Measurements from ENCODE around the gene VSTM2B. TPM values are rescaled to one million over a fixed set of nuclear protein-coding genes. Genes with fewer than 3 reads are reported as not detected.

VSTM2B gene
- total RNA-seq, 2 experiments from 2014 or later = not detected

DNA sequence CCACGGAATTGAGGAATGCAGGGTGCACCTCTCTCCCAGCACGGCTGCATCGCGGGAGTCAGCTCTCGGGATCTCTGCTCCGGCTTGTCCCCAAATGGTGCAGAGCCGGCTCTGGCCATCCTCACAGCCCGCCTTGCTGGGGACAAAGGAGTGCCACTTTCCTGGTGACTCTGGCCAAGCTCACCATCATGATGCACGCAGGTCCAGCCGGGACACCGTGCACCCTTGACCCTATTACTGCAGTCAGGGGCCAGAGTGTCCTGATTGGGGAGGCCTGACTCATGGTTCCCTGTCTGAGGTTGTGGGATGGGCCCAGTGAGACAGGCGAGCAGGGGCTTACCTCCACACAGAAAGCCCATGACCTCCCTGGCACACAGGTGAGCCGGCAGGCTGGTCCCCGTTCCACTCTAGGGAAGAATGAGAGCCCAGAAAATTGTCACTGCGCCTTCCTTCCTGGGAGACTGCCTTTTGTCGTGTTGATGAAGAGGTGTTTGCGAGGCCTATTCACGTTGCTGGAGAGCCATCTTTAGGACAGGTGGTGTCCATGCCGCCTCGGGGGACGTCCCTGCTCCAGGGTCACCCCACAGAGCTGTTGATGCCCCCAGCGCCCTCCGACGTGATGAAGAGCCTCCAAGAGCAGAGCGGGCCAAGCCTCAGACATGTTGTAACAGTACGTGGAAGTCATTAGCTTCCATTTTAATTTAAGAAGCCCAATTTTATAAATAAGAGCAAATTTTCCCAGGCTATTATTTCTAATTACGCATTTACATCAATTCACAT is 18.5 kb upstream of the VSTM2B start:
- Histone ChIP-seq H3K9me2 (ENCODE audit: insufficient read depth, low read length) (no peaks in the 10 kb centered on the region), H3K36me3 (ENCODE audit: insufficient read depth, low read length) (no peaks in the 10 kb centered on the region), H2AFZ (ENCODE audit: low read length) (no peak overlapping the region), H4K20me1 (ENCODE audit: insufficient read depth, low read length) (no peaks in the 10 kb centered on the region), H3K4me2 (ENCODE audit: low read length) (no peak overlapping the region), H3K79me2 (ENCODE audit: insufficient read depth, low read depth, low read length) (no peaks in the 10 kb centered on the region), H3K27ac (ENCODE audit: low read depth, low read length, poor library complexity, severe bottlenecking) (no peak overlapping the region), H3K4me1 (ENCODE audit: insufficient read depth, low read length, poor library complexity, severe bottlenecking) (no peaks in the 10 kb centered on the region), H3K9me3 (ENCODE audit: low read length) (no peaks in the 10 kb centered on the region), H3K4me3 (ENCODE audit: low read depth, low read length, poor library complexity, severe bottlenecking) (no peak overlapping the region)
- BruUV-seq (replicated peaks) = no TSS peak
- CTCF ChIA-PET (ENCODE audit: unreplicated experiment) = no interaction called here
- TF ChIP-seq EZH2phosphoT487 (IDR thresholded peaks at IDR 0.05; ENCODE audit: borderline replicate concordance, low read depth, low read length) = no peak
- TF ChIP-seq, protein P1, sequence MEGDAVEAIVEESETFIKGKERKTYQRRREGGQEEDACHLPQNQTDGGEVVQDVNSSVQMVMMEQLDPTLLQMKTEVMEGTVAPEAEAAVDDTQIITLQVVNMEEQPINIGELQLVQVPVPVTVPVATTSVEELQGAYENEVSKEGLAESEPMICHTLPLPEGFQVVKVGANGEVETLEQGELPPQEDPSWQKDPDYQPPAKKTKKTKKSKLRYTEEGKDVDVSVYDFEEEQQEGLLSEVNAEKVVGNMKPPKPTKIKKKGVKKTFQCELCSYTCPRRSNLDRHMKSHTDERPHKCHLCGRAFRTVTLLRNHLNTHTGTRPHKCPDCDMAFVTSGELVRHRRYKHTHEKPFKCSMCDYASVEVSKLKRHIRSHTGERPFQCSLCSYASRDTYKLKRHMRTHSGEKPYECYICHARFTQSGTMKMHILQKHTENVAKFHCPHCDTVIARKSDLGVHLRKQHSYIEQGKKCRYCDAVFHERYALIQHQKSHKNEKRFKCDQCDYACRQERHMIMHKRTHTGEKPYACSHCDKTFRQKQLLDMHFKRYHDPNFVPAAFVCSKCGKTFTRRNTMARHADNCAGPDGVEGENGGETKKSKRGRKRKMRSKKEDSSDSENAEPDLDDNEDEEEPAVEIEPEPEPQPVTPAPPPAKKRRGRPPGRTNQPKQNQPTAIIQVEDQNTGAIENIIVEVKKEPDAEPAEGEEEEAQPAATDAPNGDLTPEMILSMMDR (conservative IDR thresholded peaks at IDR 0.05; ENCODE audit: low read length) = no peak
- no peak for DNase-seq (ENCODE audit: low spot score)
- intact Hi-C loops (cut with micrococcal nuclease; ENCODE audit: unreplicated experiment) = no loop called here
- POLR2A ChIA-PET = no interaction called here

DNA sequence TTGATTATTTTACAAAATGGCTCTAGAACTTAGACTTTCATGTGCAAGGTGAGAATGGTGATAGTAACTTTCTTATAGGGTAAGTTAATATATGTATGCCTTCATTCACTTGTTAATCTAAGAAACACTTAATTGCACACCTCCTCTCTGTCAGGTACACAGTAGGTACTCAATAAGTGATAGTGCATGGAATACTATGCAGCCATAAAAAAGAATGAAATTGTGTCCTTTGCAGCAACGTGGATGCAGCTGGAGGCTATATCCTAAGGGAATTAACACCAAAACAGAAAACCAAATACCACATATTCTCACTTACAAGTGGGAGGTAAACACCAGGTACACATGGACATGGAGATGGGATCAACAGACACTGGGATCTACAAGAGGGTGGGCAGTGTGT is 17.6 kb upstream of the VSTM2B start:
- H4K20me1 ChIP-seq (ENCODE audit: insufficient read depth, low read length) = no peaks in the 10 kb centered on the region
- TF ChIP-seq, protein P1 (conservative IDR thresholded peaks at IDR 0.05; ENCODE audit: low read length) = no peak
- no peak for TF ChIP-seq EZH2phosphoT487 (IDR thresholded peaks at IDR 0.05; ENCODE audit: borderline replicate concordance, low read depth, low read length)
- no peak overlapping the region for H3K27ac ChIP-seq (ENCODE audit: low read depth, low read length, poor library complexity, severe bottlenecking)
- H3K4me1 ChIP-seq (ENCODE audit: insufficient read depth, low read length, poor library complexity, severe bottlenecking) = no peaks in the 10 kb centered on the region
- no peaks in the 10 kb centered on the region for H3K79me2 ChIP-seq (ENCODE audit: insufficient read depth, low read depth, low read length)
- H3K4me2 ChIP-seq (ENCODE audit: low read length) = no peak overlapping the region
- no peaks in the 10 kb centered on the region for H3K9me2 ChIP-seq (ENCODE audit: insufficient read depth, low read length)
- no TSS peak for BruUV-seq (replicated peaks)
- DNase-seq (ENCODE audit: low spot score) = no peak
- no peaks in the 10 kb centered on the region for H3K9me3 ChIP-seq (ENCODE audit: low read length)
- no peak overlapping the region for H3K4me3 ChIP-seq (ENCODE audit: low read depth, low read length, poor library complexity, severe bottlenecking)
- intact Hi-C loops (cut with micrococcal nuclease; ENCODE audit: unreplicated experiment) = no loop called here
- no peaks in the 10 kb centered on the region for H3K36me3 ChIP-seq (ENCODE audit: insufficient read depth, low read length)
- ChIA-PET CTCF (ENCODE audit: unreplicated experiment) (no interaction called here), POLR2A (no interaction called here)
- H2AFZ ChIP-seq (ENCODE audit: low read length) = no peak overlapping the region

DNA sequence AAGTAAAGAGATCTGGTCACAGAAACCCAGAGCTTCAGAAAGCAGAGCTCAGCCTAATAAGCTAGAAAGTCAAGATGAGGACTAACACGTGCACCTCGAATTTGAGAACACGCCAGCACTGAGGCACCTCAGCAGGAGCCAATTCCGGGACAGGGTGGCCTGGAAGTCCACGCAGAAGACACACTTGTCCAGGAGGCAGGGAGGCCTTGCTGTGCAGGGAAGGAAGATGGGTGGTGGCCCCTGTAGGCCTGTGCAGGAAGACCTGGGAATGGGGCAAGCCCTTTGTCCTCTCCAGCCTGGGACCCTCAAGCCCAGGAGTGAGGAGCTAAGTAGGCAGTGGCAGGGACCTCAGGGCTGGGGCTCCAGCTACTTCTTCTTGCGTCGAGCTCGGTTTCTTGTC is 16.3 kb upstream of the VSTM2B start:
- CTCF ChIA-PET (ENCODE audit: unreplicated experiment) = interaction anchor here (0.6 kb wide), 1 partner anchor 74 kb away, joined by 3 read pairs; no protein-coding TSS in a partner anchor

More for the DNA sequence above, 16.3 kb upstream of the VSTM2B start:
- H4K20me1 ChIP-seq (ENCODE audit: insufficient read depth, low read length) = no peaks in the 10 kb centered on the region
- no peaks in the 10 kb centered on the region for H3K79me2 ChIP-seq (ENCODE audit: insufficient read depth, low read depth, low read length)
- BruUV-seq (replicated peaks) = no TSS peak
- TF ChIP-seq, protein P1 (conservative IDR thresholded peaks at IDR 0.05; ENCODE audit: low read length) = no peak
- TF ChIP-seq EZH2phosphoT487 (IDR thresholded peaks at IDR 0.05; ENCODE audit: borderline replicate concordance, low read depth, low read length) = no peak
- H3K4me2 ChIP-seq (ENCODE audit: low read length) = no peak overlapping the region
- intact Hi-C loops (cut with micrococcal nuclease; ENCODE audit: unreplicated experiment) = no loop called here
- H3K9me2 ChIP-seq (ENCODE audit: insufficient read depth, low read length) = no peaks in the 10 kb centered on the region
- no peaks in the 10 kb centered on the region for H3K9me3 ChIP-seq (ENCODE audit: low read length)
- no peak for DNase-seq (ENCODE audit: low spot score)
- H2AFZ ChIP-seq (ENCODE audit: low read length) = no peak overlapping the region
- H3K4me1 ChIP-seq (ENCODE audit: insufficient read depth, low read length, poor library complexity, severe bottlenecking) = no peaks in the 10 kb centered on the region
- H3K36me3 ChIP-seq (ENCODE audit: insufficient read depth, low read length) = no peaks in the 10 kb centered on the region
- POLR2A ChIA-PET = no interaction called here
- H3K4me3 ChIP-seq (ENCODE audit: low read depth, low read length, poor library complexity, severe bottlenecking) = no peak overlapping the region
- H3K27ac ChIP-seq (ENCODE audit: low read depth, low read length, poor library complexity, severe bottlenecking) = no peak overlapping the region

All from OCI-LY7 (cell line).